Measurements from ENCODE around the gene TNFRSF1A.

Gene TNFRSF1A

GRCh38 chr12:6322352-6322751, 19.5 kb downstream of the TNFRSF1A start:
- no peak for DNase-seq

DNA sequence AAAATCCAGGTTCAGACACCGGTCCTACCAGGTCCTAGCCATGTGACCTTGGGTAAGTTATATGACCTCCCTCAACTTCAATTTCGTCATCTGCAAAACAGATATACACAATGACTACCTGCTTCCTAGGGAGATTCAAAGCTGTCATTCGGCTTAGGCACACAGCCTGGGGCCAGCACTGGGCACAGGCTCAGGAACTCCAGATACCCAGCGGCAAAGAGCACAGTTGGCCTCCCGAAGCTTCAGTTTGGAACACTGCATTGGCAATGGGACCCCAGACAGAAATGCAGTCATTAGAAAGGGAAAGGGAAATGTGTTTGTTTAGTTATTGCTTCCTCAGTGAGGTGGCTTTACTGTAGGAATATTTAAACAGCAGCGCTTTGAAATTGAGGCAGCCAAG, 20.0 kb downstream of the TNFRSF1A start:
- DNase-seq, result no peak

- DNase-seq, result no peak
These were observed 22.4 kb downstream of the TNFRSF1A start for GRCh38 chr12:6319446-6319845.

DNA sequence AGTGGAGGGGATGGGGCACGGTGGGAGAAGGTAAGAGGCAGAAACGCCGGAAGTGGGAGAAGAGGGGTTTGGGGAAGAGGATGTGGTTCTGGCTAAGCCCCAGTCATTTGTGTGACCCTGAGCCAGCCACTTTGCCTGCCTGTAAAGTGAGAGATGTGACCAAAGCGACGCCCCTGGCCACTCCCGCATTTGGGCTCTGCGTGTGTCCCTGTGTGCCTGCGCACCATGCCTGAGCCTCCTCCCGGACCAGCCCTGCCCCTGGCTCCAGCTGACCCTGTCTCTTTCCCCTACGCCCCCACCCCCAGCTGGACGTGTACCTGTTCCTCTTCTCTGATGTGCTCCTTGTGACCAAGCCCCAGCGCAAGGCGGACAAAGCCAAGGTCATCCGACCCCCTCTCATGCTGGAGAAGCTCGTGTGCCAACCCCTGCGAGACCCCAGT, 23.4 kb downstream of the TNFRSF1A start:
- no peak for DNase-seq

GRCh38 chr12:6317693-6318439, 24.0 kb downstream of the TNFRSF1A start:
- no peak for DNase-seq

DNA sequence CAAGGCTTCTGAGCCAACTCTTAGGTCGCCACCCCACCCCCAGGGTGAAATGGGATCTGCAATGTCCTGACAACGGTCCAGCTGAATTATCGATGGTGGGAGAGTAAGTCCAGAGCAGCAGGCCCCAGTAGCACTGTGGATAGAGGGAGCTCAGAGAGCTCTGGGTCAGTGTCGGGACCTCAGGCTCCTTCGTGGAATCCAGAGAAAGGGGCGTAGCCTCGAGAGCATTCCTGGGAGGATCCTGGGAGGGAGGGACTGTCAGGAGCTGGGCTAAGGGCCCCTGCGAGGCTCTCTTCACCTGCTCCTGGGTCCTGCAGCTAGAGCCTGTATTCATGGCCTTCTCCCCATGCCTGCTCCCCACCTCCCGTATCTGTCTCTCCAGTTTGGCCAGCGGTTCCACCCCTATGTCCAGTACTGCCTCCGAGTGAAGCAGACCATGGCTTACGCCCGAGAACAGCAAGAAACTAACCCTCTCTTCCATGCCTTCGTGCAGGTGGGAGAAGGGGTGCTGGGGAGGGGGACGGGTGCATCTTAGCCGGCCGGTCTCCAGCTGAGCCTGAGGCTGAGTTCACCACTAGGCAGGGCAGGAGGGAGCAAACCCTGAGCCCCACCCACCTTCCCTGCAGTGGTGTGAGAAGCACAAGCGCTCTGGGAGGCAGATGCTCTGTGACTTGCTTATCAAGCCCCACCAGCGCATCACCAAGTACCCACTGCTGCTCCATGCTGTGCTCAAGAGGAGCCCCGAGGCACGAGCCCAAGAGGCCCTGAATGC, 24.8 kb downstream of the TNFRSF1A start:
- no peak for DNase-seq

GRCh38 chr12:6315704-6316597, 25.9 kb downstream of the TNFRSF1A start:
- no peak for DNase-seq

DNA sequence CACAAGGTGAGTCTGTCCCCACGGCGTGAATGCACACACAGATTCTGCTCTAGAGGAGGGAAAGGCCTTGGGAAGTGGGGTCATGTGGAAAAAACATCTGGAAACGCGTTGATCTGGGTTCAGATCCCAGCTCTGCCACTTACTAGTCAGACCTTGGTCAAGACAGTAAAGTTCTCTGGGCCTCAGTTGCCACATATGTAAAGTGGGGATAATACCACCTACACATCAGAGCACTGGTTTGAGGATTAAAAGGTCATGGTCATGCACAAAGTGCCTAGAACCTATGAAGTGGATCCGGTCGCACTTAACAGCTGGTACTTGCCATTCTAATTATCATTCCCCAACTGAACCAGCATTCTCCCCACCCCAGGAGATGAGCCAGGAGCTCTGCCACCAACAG, 26.7 kb downstream of the TNFRSF1A start:
- no peak for DNase-seq

DNA sequence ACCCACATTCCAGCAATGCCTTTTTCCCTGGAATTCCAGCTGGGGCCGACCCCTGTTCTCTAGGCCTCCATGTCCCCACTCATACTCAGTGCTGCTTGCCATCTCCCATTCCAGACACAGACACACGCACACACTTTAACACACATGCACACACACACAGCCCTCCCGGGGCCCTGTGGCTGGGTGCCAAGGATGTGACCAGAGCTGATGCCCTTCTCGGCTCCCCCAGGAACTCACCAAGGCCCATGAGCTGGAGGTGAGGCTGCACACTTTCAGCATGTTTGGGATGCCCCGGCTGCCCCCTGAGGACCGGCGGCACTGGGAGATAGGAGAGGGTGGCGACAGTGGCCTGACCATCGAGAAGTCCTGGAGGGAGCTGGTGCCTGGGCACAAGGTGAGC, 27.1 kb downstream of the TNFRSF1A start:
- no peak for DNase-seq

GRCh38 chr12:6313326-6313940, 28.4 kb downstream of the TNFRSF1A start:
- no peak for DNase-seq

GRCh38 chr12:6312529-6313325, 29.1 kb downstream of the TNFRSF1A start:
- no peak for DNase-seq

- DNase-seq, result no peak
These were observed 29.9 kb downstream of the TNFRSF1A start for GRCh38 chr12:6311822-6312528.

DNA sequence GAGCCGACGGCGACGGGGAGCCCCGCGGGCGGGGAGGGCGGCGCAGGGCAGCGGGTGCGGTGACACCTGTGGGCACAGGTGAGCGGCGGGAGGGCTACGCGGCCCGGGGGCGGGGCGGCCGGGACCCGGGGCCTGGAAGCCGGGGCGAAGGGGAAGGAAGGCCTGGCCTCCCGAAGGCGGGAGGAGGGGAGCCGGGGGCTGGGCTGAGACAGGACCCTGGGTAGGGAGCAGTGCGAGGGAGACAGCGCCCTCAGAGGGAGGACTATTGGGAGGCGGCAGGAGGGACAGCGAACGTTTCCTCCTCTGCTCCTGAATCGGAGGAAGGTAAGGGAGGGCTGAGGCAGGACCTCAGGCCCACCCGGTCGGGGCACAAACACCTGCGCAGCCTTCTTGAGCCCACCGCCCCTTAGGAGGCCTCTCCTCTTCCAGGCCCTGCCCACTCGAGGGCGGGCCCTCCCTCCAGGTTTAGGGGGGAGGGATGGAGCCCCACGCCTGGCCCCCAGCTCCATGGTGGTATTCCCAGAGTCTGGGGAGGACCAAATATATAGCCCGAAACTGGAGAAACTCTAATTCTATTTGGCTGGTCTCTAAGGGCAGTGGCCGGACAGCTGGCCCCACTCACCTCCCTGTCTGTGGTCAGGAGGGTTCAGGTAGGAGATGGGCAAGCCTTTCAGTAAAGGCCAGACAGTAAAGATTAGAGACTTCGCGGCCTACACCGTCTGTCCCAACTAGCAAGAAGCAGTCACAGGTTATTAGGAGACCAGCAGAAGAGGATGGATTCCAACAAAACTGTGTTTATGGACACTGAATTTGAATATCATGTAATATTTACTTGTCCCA, 30.9 kb downstream of the TNFRSF1A start:
- no peak for DNase-seq

GRCh38 chr12:6307529-6307928, 34.3 kb downstream of the TNFRSF1A start:
- DNase-seq, result no peak

GRCh38 chr12:6306599-6307220, 35.2 kb downstream of the TNFRSF1A start:
- no peak for DNase-seq

DNA sequence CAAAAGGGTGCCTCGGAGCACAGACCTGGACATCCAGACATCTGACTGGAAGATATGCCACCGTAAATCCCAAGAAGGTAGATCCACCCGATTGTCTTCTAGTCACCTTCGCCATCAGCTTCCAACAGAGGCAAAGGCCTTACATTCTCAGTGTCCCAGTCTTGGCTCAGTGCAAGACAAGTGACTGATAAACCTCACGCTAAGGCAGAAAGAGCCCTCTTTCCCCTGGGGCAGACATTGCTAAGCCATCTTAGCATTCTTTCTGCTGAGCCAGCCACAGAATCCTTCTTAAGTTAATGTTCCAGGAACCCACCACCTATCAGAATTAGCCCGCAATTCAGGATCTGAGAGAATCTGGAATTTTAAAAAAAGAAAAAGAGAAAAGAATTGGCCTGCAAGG, 35.7 kb downstream of the TNFRSF1A start:
- no peak for DNase-seq

DNA sequence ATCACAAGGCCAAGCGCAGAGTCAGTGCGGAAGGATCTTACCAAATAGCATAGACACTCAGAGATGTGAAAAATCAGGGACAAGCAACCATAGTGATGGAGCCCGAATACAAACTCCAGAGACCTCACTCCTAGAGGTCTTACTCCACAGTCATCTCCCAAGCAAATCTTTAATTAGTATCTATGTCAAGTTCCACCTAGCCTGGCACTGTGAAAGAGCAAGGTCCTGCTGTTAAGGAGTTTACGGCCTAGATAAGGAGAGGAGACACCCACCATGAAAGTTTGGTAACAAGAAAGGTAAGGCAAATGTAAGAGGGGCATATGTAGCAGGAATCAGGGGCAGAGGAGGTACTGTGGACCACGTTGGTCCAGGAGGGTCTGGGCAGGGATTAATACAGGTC, 38.8 kb downstream of the TNFRSF1A start:
- no peak for DNase-seq

- no peak for DNase-seq
These were observed 39.3 kb downstream of the TNFRSF1A start for GRCh38 chr12:6302621-6303020.

GRCh38 chr12:6301721-6302120, 40.2 kb downstream of the TNFRSF1A start:
- no peak for DNase-seq

GRCh38 chr12:6297170-6297569, 44.7 kb downstream of the TNFRSF1A start:
- DNase-seq, result no peak

Measured in activated CD4-positive, CD25-positive, alpha-beta regulatory T cell (primary cell).